Middle frontal gyrus (tissue), 1 donor: ENCODE results near the gene RAMP1.
"Not testable (repeated sequence)": the region's sequence is repeated elsewhere in the genome, so short reads cannot be mapped to it uniquely, and the experiment has no call there.

Source experiments
- DNase-seq: peaks from one replicate; pipeline ENCODE4 v3.0.0-alpha.2; 2015; ENCODE audit warnings: low spot score; ENCODE audit errors: extremely low spot score

RAMP1 gene

GRCh38 chr2:237946423-237946822 lies 87.0 kb downstream of the RAMP1 start:
- DNase-seq, result no peak

- not testable (repeated sequence) for DNase-seq
Measured at GRCh38 chr2:237951354-237951753, 91.9 kb downstream of the RAMP1 start.

- DNase-seq, result no peak
Measured at GRCh38 chr2:237951878-237952277, 92.5 kb downstream of the RAMP1 start.

- no peak for DNase-seq
Measured at GRCh38 chr2:237952851-237953250, 93.4 kb downstream of the RAMP1 start.

GRCh38 chr2:237955640-237956401 lies 96.4 kb downstream of the RAMP1 start:
- no peak for DNase-seq

GRCh38 chr2:237956402-237956736 lies 96.9 kb downstream of the RAMP1 start:
- DNase-seq, result no peak

- DNase-seq, result no peak
Measured at GRCh38 chr2:237961637-237962036, 102.2 kb downstream of the RAMP1 start.
